ENCODE measurements around the gene ARHGEF4. TPM values are rescaled to one million over a fixed set of nuclear protein-coding genes. Genes with fewer than 3 reads are reported as not detected.

Gene ARHGEF4
- polyA plus RNA-seq, 1 donor (not counting 4 experiments of a cell fraction or from before 2014, with no cell fraction given) = 22.6 TPM

- Histone ChIP-seq H3K27me3 (ENCODE audit: control insufficient read depth, extremely low read depth, insufficient read depth, low read length) (no peaks in the 10 kb centered on the region), H3K27ac (ENCODE audit: control insufficient read depth, insufficient read depth, low read length) (no peak overlapping the region), H3K4me3 (ENCODE audit: control insufficient read depth in 2 of 3, extremely low read depth in 1 of 3, insufficient read depth in 2 of 3, low read depth in 1 of 3, low read length in 3 of 3) (no peak overlapping the region), H3K9ac (ENCODE audit: control insufficient read depth, extremely low read depth, insufficient read depth, low read length) (no peak overlapping the region), H2AFZ (ENCODE audit: control insufficient read depth, low read length) (no peak overlapping the region), H4K20me1 (ENCODE audit: control insufficient read depth, extremely low read depth, insufficient read depth, low read length) (no peaks in the 10 kb centered on the region), H3K36me3 (ENCODE audit: control insufficient read depth in 2 of 2, extremely low read depth in 1 of 2, insufficient read depth in 2 of 2, low read length in 2 of 2) (peaks cover 14 to 37% of the 10 kb centered on the region in 2 experiments), H3K9me3 (ENCODE audit: control insufficient read depth, low read depth, low read length) (no peaks in the 10 kb centered on the region), H3K79me2 (ENCODE audit: control insufficient read depth, insufficient read depth, low read length) (no peaks in the 10 kb centered on the region), H3K9me1 (ENCODE audit: control insufficient read depth, extremely low read depth, insufficient read depth, low read length) (no peaks in the 10 kb centered on the region), H3K4me2 (ENCODE audit: control insufficient read depth, extremely low read depth, insufficient read depth, low read depth, low read length) (no peak overlapping the region), H3K4me1 (ENCODE audit: control insufficient read depth, extremely low read depth, insufficient read depth, low read length) (no peaks in the 10 kb centered on the region)
- DNase-seq (ENCODE audit: low read depth, low spot score) (no peak), FAIRE-seq (no peak)
- TF ChIP-seq CTCF (optimal IDR thresholded peaks at IDR 0.05 in 1 of 3, IDR thresholded peaks at IDR 0.05 in 1 of 3, conservative IDR thresholded peaks at IDR 0.05 in 1 of 3; ENCODE audit: extremely low read depth in 1 of 3, insufficient read depth in 2 of 3, low read length in 3 of 3) (no peak), EZH2 (IDR thresholded peaks at IDR 0.05; ENCODE audit: low read length) (no peak)
- dilution Hi-C loops (cut with MboI; ENCODE audit: extremely low pct_ligation_motif_present, low sequenced_read_pairs) = no loop called here
Observed at GRCh38 chr2:131046028-131046917, 209.6 kb downstream of the ARHGEF4 start.

DNA sequence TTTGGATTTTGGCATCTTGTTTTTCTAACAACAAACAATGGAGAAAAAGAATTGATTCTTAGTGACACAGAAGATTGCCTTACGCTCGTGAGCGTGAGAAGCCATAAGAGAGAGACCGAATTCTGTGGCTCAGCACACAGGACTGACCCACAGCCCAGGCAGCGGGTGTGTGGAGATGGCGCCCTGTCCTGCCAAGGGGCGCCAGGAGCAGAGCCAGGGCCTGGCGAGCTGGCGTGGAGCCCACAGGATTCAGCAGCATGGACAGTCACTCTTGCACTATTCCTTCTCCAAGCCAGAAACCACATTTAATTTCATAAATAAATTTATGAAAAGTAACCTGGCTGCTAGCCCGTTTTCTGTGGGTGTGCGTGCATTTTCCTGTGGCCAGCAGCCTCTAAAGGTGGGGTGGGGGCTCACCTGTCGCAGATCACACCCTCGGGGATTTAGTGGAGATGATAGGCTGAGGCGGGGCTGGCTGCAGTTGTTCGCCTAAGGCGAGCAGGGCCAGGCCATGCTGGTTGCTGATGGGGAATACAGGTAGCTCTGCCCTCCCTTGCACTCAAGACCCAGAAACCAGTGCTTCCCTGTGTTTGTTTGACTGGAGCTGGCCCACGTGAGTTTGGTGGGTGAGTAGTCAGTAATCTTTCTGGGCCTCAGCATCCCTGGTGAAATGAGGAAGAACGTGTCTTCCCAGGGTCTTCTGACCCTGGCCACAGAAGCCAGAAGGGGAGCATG lies 210.4 kb downstream of the ARHGEF4 start:
- DNase-seq (ENCODE audit: low read depth, low spot score) (no peak), FAIRE-seq (no peak)
- H3K9ac ChIP-seq (ENCODE audit: control insufficient read depth, extremely low read depth, insufficient read depth, low read length) = no peak overlapping the region
- no peaks in the 10 kb centered on the region for H3K9me3 ChIP-seq (ENCODE audit: control insufficient read depth, low read depth, low read length)
- no peaks in the 10 kb centered on the region for H3K79me2 ChIP-seq (ENCODE audit: control insufficient read depth, insufficient read depth, low read length)
- no peak overlapping the region for H3K4me2 ChIP-seq (ENCODE audit: control insufficient read depth, extremely low read depth, insufficient read depth, low read depth, low read length)
- TF ChIP-seq EZH2 (IDR thresholded peaks at IDR 0.05; ENCODE audit: low read length) = no peak
- TF ChIP-seq CTCF (optimal IDR thresholded peaks at IDR 0.05 in 1 of 3, IDR thresholded peaks at IDR 0.05 in 1 of 3, conservative IDR thresholded peaks at IDR 0.05 in 1 of 3; ENCODE audit: extremely low read depth in 1 of 3, insufficient read depth in 2 of 3, low read length in 3 of 3) = no peak
- H2AFZ ChIP-seq (ENCODE audit: control insufficient read depth, low read length) = no peak overlapping the region
- no peaks in the 10 kb centered on the region for H3K9me1 ChIP-seq (ENCODE audit: control insufficient read depth, extremely low read depth, insufficient read depth, low read length)
- H3K27ac ChIP-seq (ENCODE audit: control insufficient read depth, insufficient read depth, low read length) = no peak overlapping the region
- no peaks in the 10 kb centered on the region for H3K4me1 ChIP-seq (ENCODE audit: control insufficient read depth, extremely low read depth, insufficient read depth, low read length)
- H4K20me1 ChIP-seq (ENCODE audit: control insufficient read depth, extremely low read depth, insufficient read depth, low read length) = no peaks in the 10 kb centered on the region
- H3K27me3 ChIP-seq (ENCODE audit: control insufficient read depth, extremely low read depth, insufficient read depth, low read length) = no peaks in the 10 kb centered on the region
- dilution Hi-C loops (cut with MboI; ENCODE audit: extremely low pct_ligation_motif_present, low sequenced_read_pairs) = no loop called here
- peaks cover 11 to 35% of the 10 kb centered on the region in 2 experiments for H3K36me3 ChIP-seq (ENCODE audit: control insufficient read depth in 2 of 2, extremely low read depth in 1 of 2, insufficient read depth in 2 of 2, low read length in 2 of 2)
- H3K4me3 ChIP-seq (ENCODE audit: control insufficient read depth in 2 of 3, extremely low read depth in 1 of 3, insufficient read depth in 2 of 3, low read depth in 1 of 3, low read length in 3 of 3) = no peak overlapping the region

Data from keratinocyte (primary cell).